Measurements from ENCODE around the gene AASDH.

DNA sequence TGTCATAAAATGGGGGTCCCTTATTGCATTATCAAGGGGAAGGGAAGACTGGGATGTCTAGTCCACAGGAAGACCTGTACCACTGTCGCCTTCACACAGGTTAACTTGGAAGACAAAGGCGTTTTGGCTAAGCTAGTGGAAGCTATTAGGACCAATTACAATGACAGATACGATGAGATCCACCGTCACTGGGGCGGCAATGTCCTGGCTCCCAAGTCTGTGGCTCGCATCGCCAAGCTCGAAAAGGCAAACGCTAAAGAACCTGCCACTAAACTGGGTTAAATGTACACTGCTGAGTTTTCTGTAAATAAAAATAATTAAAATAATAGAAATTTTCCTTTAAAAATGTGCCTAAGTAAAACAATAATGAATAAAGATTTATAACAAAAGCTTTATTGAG is 30.6 kb downstream of the AASDH start:
- TF ChIP-seq GATA3 (IDR thresholded peaks at IDR 0.05; ENCODE audit: low read depth, low read length) (no peak), GATA2 (IDR thresholded peaks at IDR 0.05; ENCODE audit: low read depth, low read length) (no peak)
